IMR-90 (cell line): ENCODE data around the gene SPRR4.

Source experiments
- BHLHE40 ChIP-seq: fragments of 150-350 bp; IDR thresholded peaks from 2 replicates; pipeline ENCODE4 v1.6.1; 2016; ENCODE audit warnings: mild to moderate bottlenecking, low read depth, low read length
- CEBPB ChIP-seq: IDR thresholded peaks from 2 replicates; pipeline ENCODE4 v1.6.1; 2012; ENCODE audit warnings: low read depth, low read length, improper control_type of control experiment
- CTCF ChIP-seq: conservative IDR thresholded peaks from 2 replicates; pipeline ENCODE4 v1.5.1; 2012; ENCODE audit warnings: mild to moderate bottlenecking, low read depth, low read length, improper control_type of control experiment
- MAZ ChIP-seq: IDR thresholded peaks from 2 replicates; pipeline ENCODE4 v1.6.1; 2012; ENCODE audit warnings: low read depth, mild to moderate bottlenecking, low read length, improper control_type of control experiment, moderate library complexity, borderline replicate concordance
- POLR2A ChIP-seq: IDR thresholded peaks from 2 replicates; pipeline ENCODE4 v1.6.1; 2012; ENCODE audit warnings: mild to moderate bottlenecking, low read depth, low read length
- RAD21 ChIP-seq: IDR thresholded peaks from 2 replicates; pipeline ENCODE4 v1.6.1; 2012; ENCODE audit warnings: low read length, improper control_type of control experiment
- USF2 ChIP-seq: fragments of 150-350 bp; IDR thresholded peaks from 2 replicates; pipeline ENCODE4 v1.6.1; 2017; ENCODE audit warnings: mild to moderate bottlenecking, antibody characterized with exemption, low read length, low read depth

GRCh38 chr1:152933196-152933595 is 37.3 kb upstream of the SPRR4 start:
- no peak for TF ChIP-seq USF2
- TF ChIP-seq RAD21 = no peak
- no peak for TF ChIP-seq POLR2A
- TF ChIP-seq CTCF = no peak
- TF ChIP-seq MAZ = no peak
- no peak for TF ChIP-seq BHLHE40
- no peak for TF ChIP-seq CEBPB
